IPS-15b (cell line): ENCODE measurements around the gene BCL11A.

ENCODE experiments used
- H3K27me3 ChIP-seq: one replicate; pipeline ENCODE4 v1.6.1; 2013; ENCODE audit warnings: low read length; ENCODE audit not compliant: control insufficient read depth, insufficient read depth
- H3K36me3 ChIP-seq: one replicate; pipeline ENCODE4 v1.6.1; 2013; ENCODE audit warnings: low read length; ENCODE audit not compliant: control insufficient read depth, insufficient read depth
- H3K4me1 ChIP-seq: one replicate; pipeline ENCODE4 v1.6.1; 2013; ENCODE audit warnings: mild to moderate bottlenecking, low read length; ENCODE audit not compliant: control insufficient read depth, insufficient read depth
- H3K4me3 ChIP-seq: one replicate; pipeline ENCODE4 v1.5.1; 2013; ENCODE audit warnings: low read depth, low read length
- H3K9ac ChIP-seq: one replicate; pipeline ENCODE4 v1.6.1; 2013; ENCODE audit warnings: low read depth, mild to moderate bottlenecking, low read length
- H3K9me3 ChIP-seq: one replicate; pipeline ENCODE4 v1.6.1; 2013; ENCODE audit warnings: mild to moderate bottlenecking, low read length; ENCODE audit not compliant: control insufficient read depth, insufficient read depth

Gene BCL11A

GRCh38 chr2:60520151-60520876, 33.1 kb downstream of the BCL11A start:
- H3K4me3 ChIP-seq = no peak overlapping the region
- peaks cover 52% of the 10 kb centered on the region for H3K4me1 ChIP-seq

DNA sequence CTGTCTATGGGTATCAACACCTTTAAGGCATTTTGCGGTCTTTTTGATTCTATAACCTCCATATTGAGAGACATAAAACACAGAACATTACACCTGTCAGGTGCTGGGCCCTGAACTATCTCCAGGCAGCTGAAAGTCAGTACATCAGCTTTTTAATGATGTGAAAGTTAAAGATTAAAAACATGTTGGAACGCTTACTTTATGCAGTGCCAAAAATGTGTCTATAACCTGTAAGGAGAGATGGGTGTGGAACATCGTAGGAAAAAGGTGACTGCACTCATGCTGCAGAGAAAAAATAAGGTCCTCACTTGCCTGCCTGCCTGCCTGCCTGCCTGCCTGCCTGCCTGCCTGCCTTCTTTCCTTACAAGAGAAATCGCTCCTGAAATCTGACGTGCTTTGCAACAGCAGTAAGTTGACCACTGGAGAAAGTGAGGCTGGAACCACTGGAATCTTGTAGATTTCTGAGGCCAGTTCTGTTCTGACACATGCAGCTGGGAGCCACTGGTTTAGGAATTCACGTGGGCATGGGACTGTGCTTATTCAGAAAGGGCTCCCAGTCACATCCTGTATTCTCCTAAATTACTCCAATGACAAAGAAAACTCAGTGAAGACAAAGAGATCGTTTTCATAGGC, 34.1 kb downstream of the BCL11A start:
- H3K9ac ChIP-seq = no peak overlapping the region

More at GRCh38 chr2:60520151-60520876, 33.1 kb downstream of the BCL11A start:
- Histone ChIP-seq H3K9me3 (no peaks in the 10 kb centered on the region), H3K36me3 (no peaks in the 10 kb centered on the region), H3K9ac (no peak overlapping the region), H3K27me3 (no peaks in the 10 kb centered on the region)

DNA sequence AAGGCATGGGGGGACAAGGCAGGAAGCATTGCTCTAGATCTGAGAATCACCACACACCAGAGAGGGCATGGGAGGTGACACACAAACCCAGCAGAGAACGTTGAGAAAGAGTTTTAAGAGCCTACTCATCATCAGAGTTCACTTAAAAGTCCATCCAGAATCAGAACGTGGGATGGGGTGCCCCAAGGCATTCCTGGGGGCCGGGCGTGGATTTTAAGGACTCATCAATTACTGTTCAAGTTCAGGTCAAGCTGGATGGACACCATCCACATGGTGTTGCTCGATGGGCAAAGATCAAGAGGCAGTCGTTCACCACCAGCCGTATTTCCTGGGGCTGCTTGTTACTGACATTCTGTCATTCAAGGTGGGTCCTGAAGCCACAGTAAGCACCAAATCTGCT, 34.9 kb downstream of the BCL11A start:
- H3K9me3 ChIP-seq = no peaks in the 10 kb centered on the region
- H3K4me1 ChIP-seq = peaks cover 49% of the 10 kb centered on the region
- no peak overlapping the region for H3K4me3 ChIP-seq
- no peak overlapping the region for H3K9ac ChIP-seq
- H3K36me3 ChIP-seq = peaks cover 3% of the 10 kb centered on the region
- no peaks in the 10 kb centered on the region for H3K27me3 ChIP-seq

More for the DNA sequence above, 34.1 kb downstream of the BCL11A start:
- no peak overlapping the region for H3K4me3 ChIP-seq
- H3K4me1 ChIP-seq = peaks cover 49% of the 10 kb centered on the region
- H3K27me3 ChIP-seq = no peaks in the 10 kb centered on the region
- no peaks in the 10 kb centered on the region for H3K9me3 ChIP-seq
- H3K36me3 ChIP-seq = no peaks in the 10 kb centered on the region

DNA sequence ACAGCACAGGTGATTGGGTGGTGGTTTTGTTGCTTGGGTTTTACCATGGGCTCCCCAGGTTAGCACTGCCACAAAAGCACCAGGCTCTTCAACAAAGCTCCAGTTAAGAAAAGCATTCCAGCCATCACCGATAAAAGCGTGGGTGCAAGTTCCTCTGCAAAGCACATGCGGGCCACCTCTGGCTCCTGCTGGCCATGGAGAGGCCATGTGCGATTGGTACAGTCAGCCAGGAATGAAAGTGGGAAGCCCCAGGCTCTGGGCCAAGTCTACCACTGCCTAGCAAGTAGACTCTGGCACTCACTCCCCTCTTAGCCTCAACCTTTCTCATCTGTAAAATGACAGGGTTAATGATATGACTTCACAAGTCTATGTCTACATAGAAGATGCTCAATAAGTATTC, 36.0 kb downstream of the BCL11A start:
- Histone ChIP-seq H3K9ac (no peak overlapping the region), H3K36me3 (peaks cover 8% of the 10 kb centered on the region), H3K27me3 (no peaks in the 10 kb centered on the region), H3K4me1 (peaks cover 53% of the 10 kb centered on the region), H3K9me3 (no peaks in the 10 kb centered on the region), H3K4me3 (no peak overlapping the region)

GRCh38 chr2:60516826-60517225, 36.6 kb downstream of the BCL11A start:
- no peak overlapping the region for H3K4me3 ChIP-seq
- no peaks in the 10 kb centered on the region for H3K27me3 ChIP-seq
- H3K36me3 ChIP-seq = peaks cover 8% of the 10 kb centered on the region
- H3K9ac ChIP-seq = no peak overlapping the region
- no peaks in the 10 kb centered on the region for H3K9me3 ChIP-seq
- peaks cover 58% of the 10 kb centered on the region for H3K4me1 ChIP-seq

DNA sequence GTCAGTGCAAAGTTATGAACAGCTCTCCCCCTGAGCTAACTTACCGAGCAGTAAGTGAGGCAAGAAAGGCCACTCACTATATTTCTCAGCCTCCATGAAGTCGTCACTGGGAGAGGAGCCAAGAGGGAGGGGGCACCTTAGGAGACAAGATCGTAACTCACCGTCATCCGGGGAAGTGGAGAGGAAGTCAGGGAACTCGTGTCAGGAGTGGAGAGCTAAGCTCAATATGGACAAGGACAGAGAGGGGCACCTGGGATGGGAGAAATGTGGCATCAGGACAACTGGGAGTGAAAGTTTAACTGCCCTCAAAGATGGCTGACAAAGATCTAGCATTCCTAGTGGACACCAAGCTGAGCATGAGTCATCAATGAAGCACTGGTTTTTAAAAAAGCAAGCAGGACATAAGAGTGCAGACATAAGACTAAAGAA, 37.1 kb downstream of the BCL11A start:
- H3K36me3 ChIP-seq = peaks cover 8% of the 10 kb centered on the region
- no peak overlapping the region for H3K4me3 ChIP-seq
- H3K27me3 ChIP-seq = no peaks in the 10 kb centered on the region
- no peak overlapping the region for H3K9ac ChIP-seq
- peaks cover 58% of the 10 kb centered on the region for H3K4me1 ChIP-seq
- H3K9me3 ChIP-seq = no peaks in the 10 kb centered on the region

DNA sequence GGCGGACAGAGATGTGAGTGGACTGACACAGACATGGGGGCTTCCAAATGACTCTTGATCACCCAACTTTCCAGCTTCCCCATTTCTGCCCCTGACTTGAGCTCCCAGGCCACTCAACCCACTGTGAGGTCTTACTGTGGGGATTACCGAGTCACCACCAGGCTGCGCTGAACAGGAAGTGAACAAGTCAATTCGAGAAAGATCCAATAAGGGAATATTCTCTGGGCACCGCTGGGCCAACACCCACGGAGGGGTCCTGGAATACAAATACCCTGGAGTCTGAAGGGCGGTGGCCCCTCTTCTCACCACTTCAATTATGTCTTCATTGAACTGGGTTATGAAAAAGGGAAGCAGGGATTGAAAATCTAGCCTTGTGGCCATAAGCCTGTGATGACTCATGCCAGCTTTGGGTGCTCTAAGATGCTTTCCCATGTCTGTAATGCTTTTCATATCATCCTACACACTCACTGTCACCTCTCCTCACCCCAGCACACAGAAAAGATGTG, 37.7 kb downstream of the BCL11A start:
- H3K27me3 ChIP-seq = no peaks in the 10 kb centered on the region
- H3K36me3 ChIP-seq = peaks cover 8% of the 10 kb centered on the region
- H3K9ac ChIP-seq = no peak overlapping the region
- peaks cover 60% of the 10 kb centered on the region for H3K4me1 ChIP-seq
- H3K4me3 ChIP-seq = no peak overlapping the region
- no peaks in the 10 kb centered on the region for H3K9me3 ChIP-seq

- H3K4me3 ChIP-seq = no peak overlapping the region
- H3K36me3 ChIP-seq = peaks cover 8% of the 10 kb centered on the region
- H3K9ac ChIP-seq = no peak overlapping the region
- no peaks in the 10 kb centered on the region for H3K9me3 ChIP-seq
- peaks cover 54% of the 10 kb centered on the region for H3K4me1 ChIP-seq
- H3K27me3 ChIP-seq = no peaks in the 10 kb centered on the region
Observed at GRCh38 chr2:60513996-60514395, 39.5 kb downstream of the BCL11A start.

DNA sequence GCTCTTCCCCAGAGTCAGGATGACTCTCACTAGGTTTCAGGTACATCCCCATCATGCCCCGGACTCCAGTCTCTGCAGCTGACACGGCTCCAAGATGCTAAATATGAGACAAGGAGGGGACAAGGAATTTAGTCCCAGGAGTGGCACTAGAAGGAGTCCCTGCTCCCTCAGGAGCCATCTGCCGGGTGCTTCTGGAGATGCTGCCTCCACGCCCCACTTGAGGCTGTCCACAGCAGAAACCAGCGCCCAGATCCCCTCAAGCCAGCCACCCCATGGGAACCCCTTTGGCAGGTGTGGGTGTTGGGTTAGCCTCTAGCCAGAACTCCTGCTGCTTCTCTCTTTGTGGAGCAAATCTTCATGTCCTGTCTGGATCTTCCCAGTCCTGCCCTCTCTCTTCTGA, 40.3 kb downstream of the BCL11A start:
- H3K9ac ChIP-seq = no peak overlapping the region
- no peak overlapping the region for H3K4me3 ChIP-seq
- H3K4me1 ChIP-seq = peaks cover 54% of the 10 kb centered on the region
- no peaks in the 10 kb centered on the region for H3K27me3 ChIP-seq
- no peaks in the 10 kb centered on the region for H3K9me3 ChIP-seq
- H3K36me3 ChIP-seq = peaks cover 8% of the 10 kb centered on the region

GRCh38 chr2:60512641-60513040, 40.8 kb downstream of the BCL11A start:
- Histone ChIP-seq H3K27me3 (no peaks in the 10 kb centered on the region), H3K4me1 (peaks cover 57% of the 10 kb centered on the region), H3K9ac (no peak overlapping the region), H3K9me3 (no peaks in the 10 kb centered on the region), H3K4me3 (no peak overlapping the region), H3K36me3 (peaks cover 8% of the 10 kb centered on the region)

- no peak overlapping the region for H3K4me3 ChIP-seq
- H3K4me1 ChIP-seq = peaks cover 60% of the 10 kb centered on the region
- no peaks in the 10 kb centered on the region for H3K27me3 ChIP-seq
- peaks cover 8% of the 10 kb centered on the region for H3K36me3 ChIP-seq
- no peaks in the 10 kb centered on the region for H3K9me3 ChIP-seq
- H3K9ac ChIP-seq = no peak overlapping the region
Observed at GRCh38 chr2:60512062-60512622, 41.3 kb downstream of the BCL11A start.

DNA sequence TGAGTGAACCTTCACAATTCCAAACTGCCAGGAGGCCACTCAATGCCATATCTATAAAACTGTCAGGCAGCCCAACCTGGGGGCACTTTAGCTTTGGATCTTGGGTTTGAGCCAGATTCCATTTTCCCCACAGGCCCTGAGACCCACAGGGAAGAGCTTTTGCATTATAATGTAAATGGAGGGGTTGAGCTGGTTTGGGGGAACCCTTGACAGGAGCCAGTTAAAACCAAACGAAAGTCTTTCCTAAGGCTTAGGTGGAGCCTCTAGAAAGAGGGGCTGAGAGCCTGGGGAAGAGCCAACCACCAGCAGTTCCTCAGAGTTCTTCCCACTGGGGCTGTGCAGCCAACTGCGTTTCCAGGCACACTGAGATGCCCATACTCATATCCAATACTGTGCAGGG, 42.7 kb downstream of the BCL11A start:
- Histone ChIP-seq H3K4me1 (peaks cover 57% of the 10 kb centered on the region), H3K4me3 (peak overlapping the region; percentile 8), H3K9me3 (no peaks in the 10 kb centered on the region), H3K9ac (no peak overlapping the region), H3K36me3 (peaks cover 8% of the 10 kb centered on the region), H3K27me3 (no peaks in the 10 kb centered on the region)
